Stomach (tissue), 9 donors: Measurements from ENCODE around the gene VIPR2. TPM values are rescaled to one million over a fixed set of nuclear protein-coding genes. Genes with fewer than 3 reads are reported as not detected.
A peak's percentile ranks its signal among the peaks of the same experiment; 100 is the strongest.

Source experiments
- DNase-seq, 2 donors: peaks; one replicate each; pipeline versions ENCODE4 v3.0.0 to v3.0.0-alpha.2; 2013 to 2019
- H3K27ac ChIP-seq, 5 donors: fragments of 200-600 bp in 4 of 5; sonication (generic) in 4 of 5; one replicate each; pipeline ENCODE4 v1.5.1; 2013 to 2019; ENCODE audit warnings: mild to moderate bottlenecking in 1 of 5, moderate library complexity in 1 of 5
- H3K27me3 ChIP-seq, 3 donors: fragments of 200-600 bp; sonication (generic); one replicate each; pipeline ENCODE4 v1.5.1; 2017 to 2019; ENCODE audit warnings: mixed run types in 1 of 3
- H3K36me3 ChIP-seq, 4 donors: fragments of 200-600 bp; sonication (generic); 1 replicate in 3 of 4; 2 replicates in 1 of 4; pipeline ENCODE4 v1.5.1; 2016 to 2019
- H3K4me1 ChIP-seq, 4 donors: fragments of 200-600 bp; sonication (generic); one replicate each; pipeline ENCODE4 v1.5.1; 2016 to 2019
- H3K4me3 ChIP-seq, 4 donors: fragments of 200-600 bp; sonication (generic) in 3 of 4; one replicate each; pipeline ENCODE4 v1.5.1; 2016 to 2019; ENCODE audit warnings: mild to moderate bottlenecking in 1 of 4
- H3K9me3 ChIP-seq, 4 donors: fragments of 200-600 bp; sonication (generic); one replicate each; pipeline ENCODE4 v1.5.1; 2016 to 2019
- EP300 ChIP-seq: sonication (generic); formaldehyde crosslinking; IDR thresholded peaks from one replicate; pipeline ENCODE4 v1.6.1; 2017; ENCODE audit warnings: antibody characterized with exemption
- POLR2A ChIP-seq, 4 donors: fragments of 450-650 bp; IDR thresholded peaks; one replicate each; pipeline ENCODE4 v1.6.1; 2016; ENCODE audit warnings: antibody characterized with exemption in 4 of 4, control low read depth in 2 of 4, mild to moderate bottlenecking in 1 of 4, moderate library complexity in 1 of 4
- POLR2AphosphoS5 ChIP-seq, 3 donors: sonication (generic); formaldehyde crosslinking; IDR thresholded peaks; one replicate each; pipeline ENCODE4 v1.6.1; 2016; ENCODE audit warnings: antibody characterized with exemption in 3 of 3
- WGBS, 5 donors: extraction: QIAGEN DNeasy Blood & Tissue Kit in 3 of 5; methylation state at CpG; one replicate each; pipeline versions ENCODE4 v1.1.5 to v1.1.7; 2013 to 2018; 5-methylcytosine and 5-hydroxymethylcytosine counted together
- intact Hi-C: fragments of 100-400 bp; cut with DNase I; formaldehyde crosslinking; loops from one replicate; pipeline ENCODE4 v1.15.1; 2023; ENCODE audit warnings: low total_unique reads
- polyA plus RNA-seq, 3 donors: library from polyadenylated mRNA; stranded (reverse); fragments of 200-250 nt; gene quantifications; one replicate each; pipeline ENCODE4 v1.2.3, GENCODE V29; 2013
- total RNA-seq, 5 donors: library from RNA; depleted of rRNA; stranded (reverse); fragments of >200 nt; gene quantifications; one replicate each; pipeline versions ENCODE4 v1.1.0 to v1.2.3, GENCODE V29; 2014 to 2016
- TF ChIP-seq, protein P1 (sequence below), 7 experiments: fragments of 450-650 bp in 4 of 7; fragments of 200-600 bp in 3 of 7; sonication (generic) in 3 of 7; IDR thresholded peaks; one replicate each; pipeline ENCODE4 v1.5.1; 2016 to 2019; ENCODE audit warnings: antibody characterized with exemption in 7 of 7, control low read depth in 2 of 7, mild to moderate bottlenecking in 1 of 7
- donor health status: healthy with polysubstance abuse.
- donor health status: Bipolar disorder and iron deficiency.
- donor health status: healthy.

Gene VIPR2
- total and polyA plus RNA-seq, 8 donors: 1.2 to 25.4 (median 4.6) TPM

DNA sequence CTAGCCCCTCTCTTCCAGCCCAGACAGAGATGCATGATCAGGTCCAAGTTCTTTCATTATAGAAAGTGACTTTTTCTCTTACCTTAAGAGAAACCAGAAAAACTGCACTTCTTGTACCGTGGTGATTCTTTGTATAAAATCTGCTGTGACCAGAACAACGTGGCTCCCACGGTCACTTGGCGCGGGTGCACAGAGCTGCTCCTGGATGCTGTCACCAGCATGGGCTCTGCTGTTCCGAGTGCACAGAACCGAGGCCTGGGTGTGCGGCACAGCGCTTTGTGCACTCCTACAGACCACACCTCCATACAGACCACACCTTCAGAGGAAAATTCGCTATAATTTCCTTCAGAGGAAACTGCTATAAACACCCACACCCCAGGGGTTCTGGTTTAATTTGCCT lies 26.0 kb downstream of the VIPR2 start:
- DNase-seq: no peak
- TF ChIP-seq EP300 (no peak), POLR2AphosphoS5 (IDR thresholded peaks at IDR 0.05) (no peak), POLR2A (IDR thresholded peaks at IDR 0.05) (no peak)
- no peak overlapping the region for H3K27ac ChIP-seq
- WGBS, 5 donors: 83 to 87% (median 84%) methylated on average over 10 of the region's 10 CpGs
- H3K36me3 ChIP-seq: peaks cover 0 to 8% (median 3%) of the 10 kb centered on the region in 4 donors
- no peaks in the 10 kb centered on the region for H3K27me3 ChIP-seq
- H3K4me1 ChIP-seq: peaks cover 0 to 29% (median 14%) of the 10 kb centered on the region in 4 donors
- intact Hi-C loops: no loop called here
- H3K4me3 ChIP-seq: no peak overlapping the region
- no peaks in the 10 kb centered on the region for H3K9me3 ChIP-seq

DNA sequence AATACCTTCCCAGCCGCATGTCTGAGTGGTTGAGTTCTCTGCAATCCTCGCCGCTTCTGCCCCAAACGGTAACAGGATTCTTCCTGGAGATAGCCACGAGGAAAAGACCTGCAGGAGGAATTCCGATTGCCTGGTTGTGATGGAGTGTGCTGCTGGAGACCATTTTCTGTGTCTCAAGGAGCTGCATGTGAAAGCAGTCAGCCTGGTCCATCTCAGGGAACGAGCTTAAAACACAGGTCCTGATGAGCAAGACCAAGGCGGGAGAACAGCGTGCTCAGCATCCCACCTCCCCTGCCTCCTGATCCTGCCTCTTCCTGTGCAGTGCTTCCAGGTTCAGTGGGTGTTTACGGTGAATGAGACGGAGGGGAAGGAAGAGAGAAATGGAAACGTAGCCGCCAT lies 26.5 kb downstream of the VIPR2 start:
- WGBS, 5 donors: 71 to 84% (median 78%) methylated on average over 7 to 13 of the region's 13 CpGs
- no peak for DNase-seq
- intact Hi-C loops: no loop called here
- Histone ChIP-seq H3K27ac (no peak overlapping the region), H3K9me3 (no peaks in the 10 kb centered on the region), H3K27me3 (peaks cover 0 to 3% (median 0%) of the 10 kb centered on the region in 3 donors), H3K4me3 (no peak overlapping the region), H3K36me3 (peaks cover 0 to 8% (median 3%) of the 10 kb centered on the region in 4 donors), H3K4me1 (peaks cover 0 to 30% (median 14%) of the 10 kb centered on the region in 4 donors)
- no peak for TF ChIP-seq EP300
- TF ChIP-seq POLR2AphosphoS5 (IDR thresholded peaks at IDR 0.05): no peak
- TF ChIP-seq, protein P1, sequence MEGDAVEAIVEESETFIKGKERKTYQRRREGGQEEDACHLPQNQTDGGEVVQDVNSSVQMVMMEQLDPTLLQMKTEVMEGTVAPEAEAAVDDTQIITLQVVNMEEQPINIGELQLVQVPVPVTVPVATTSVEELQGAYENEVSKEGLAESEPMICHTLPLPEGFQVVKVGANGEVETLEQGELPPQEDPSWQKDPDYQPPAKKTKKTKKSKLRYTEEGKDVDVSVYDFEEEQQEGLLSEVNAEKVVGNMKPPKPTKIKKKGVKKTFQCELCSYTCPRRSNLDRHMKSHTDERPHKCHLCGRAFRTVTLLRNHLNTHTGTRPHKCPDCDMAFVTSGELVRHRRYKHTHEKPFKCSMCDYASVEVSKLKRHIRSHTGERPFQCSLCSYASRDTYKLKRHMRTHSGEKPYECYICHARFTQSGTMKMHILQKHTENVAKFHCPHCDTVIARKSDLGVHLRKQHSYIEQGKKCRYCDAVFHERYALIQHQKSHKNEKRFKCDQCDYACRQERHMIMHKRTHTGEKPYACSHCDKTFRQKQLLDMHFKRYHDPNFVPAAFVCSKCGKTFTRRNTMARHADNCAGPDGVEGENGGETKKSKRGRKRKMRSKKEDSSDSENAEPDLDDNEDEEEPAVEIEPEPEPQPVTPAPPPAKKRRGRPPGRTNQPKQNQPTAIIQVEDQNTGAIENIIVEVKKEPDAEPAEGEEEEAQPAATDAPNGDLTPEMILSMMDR (IDR thresholded peaks at IDR 0.05): no peak
- TF ChIP-seq POLR2A (IDR thresholded peaks at IDR 0.05): no peak

DNA sequence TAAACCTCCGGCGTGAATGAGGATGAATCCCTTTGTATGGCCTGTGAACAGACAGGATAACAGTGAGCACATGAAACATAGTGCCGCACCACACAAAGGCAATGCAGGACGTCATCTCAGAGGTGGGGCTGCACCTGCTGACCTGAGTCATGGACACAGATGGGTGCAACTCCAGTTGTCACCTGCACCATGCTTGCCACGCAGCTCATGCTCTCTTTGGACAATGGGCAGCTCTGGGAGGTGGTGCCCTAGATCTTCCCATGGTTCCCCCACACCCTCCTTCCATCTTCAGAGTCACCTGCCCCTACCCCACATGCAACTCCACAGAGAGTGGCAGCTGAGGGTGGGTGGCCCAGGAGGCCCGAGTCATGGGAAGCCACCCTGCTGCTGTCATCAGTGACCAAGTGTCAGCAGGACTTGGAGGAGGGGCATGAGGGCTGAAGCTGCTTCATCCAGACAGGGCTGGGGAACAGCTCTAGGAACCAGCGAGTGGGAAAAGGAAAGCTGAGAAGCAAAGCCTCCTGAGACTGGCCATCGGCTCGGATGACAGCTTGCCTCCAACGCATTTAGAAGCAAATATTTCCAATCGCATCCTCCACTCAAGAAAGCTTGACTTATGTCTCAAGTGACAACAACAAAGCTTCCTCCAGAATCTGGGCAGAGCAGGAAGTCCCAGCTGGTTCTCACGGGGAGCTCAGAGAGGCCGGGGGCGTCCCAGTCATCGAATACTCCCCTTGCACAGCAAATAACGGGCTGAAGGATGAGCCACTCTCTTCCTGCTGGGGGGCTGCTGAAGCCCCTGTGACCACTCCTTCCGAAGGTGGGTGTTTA lies 27.1 kb downstream of the VIPR2 start:
- H3K27ac ChIP-seq: no peak overlapping the region
- intact Hi-C loops: no loop called here

DNA sequence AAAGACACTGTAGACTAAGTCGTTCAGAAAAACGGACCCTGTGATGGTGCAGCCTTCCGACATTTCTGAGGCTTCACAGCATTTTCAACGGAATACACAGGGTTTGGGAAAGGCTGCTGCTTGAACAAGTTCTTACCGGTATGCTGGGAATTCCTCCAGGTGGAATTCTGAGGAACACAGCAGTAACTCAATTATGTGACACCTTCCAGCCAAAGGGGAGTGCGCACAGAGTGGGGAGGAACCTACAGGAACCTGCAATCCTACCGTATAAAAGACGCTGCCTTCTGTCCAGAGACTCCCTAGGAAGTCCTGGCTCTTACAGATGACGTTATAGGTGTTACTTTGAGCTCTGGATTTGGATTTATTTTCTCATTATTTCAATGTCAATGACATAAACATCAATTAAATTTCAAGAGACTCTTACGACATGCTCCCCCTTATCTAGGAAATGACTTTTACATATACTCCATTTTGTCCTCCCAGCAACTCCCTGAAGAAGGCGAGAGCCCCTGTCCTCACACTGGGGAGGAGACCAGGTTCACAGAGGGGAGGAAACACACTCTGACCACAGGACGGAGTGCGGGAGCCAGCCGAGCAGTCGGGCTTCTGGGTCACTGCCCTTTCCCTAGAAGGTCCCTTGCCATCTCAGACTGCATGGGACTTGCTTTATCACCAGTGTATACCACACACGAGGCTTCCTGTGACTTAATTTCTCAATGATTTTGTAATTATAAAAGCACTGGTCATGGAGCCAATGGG lies 27.9 kb downstream of the VIPR2 start:
- Histone ChIP-seq H3K9me3 (no peaks in the 10 kb centered on the region), H3K27me3 (peaks cover 0 to 14% (median 9%) of the 10 kb centered on the region in 3 donors), H3K36me3 (peaks cover 0 to 8% (median 3%) of the 10 kb centered on the region in 4 donors), H3K4me1 (peaks cover 0 to 30% (median 14%) of the 10 kb centered on the region in 4 donors), H3K4me3 (no peak overlapping the region), H3K27ac (no peak overlapping the region)
- peak in 1 of 2 donors; percentile 29 for DNase-seq
- WGBS, 5 donors: 76 to 84% (median 80%) methylated on average over 16 of the region's 16 CpGs
- no peak for TF ChIP-seq POLR2A (IDR thresholded peaks at IDR 0.05)
- TF ChIP-seq, protein P1 (IDR thresholded peaks at IDR 0.05): no peak
- no peak for TF ChIP-seq EP300
- no peak for TF ChIP-seq POLR2AphosphoS5 (IDR thresholded peaks at IDR 0.05)
- intact Hi-C loops: no loop called here

More for the DNA sequence above, 27.1 kb downstream of the VIPR2 start:
- Histone ChIP-seq H3K36me3 (peaks cover 0 to 8% (median 3%) of the 10 kb centered on the region in 4 donors), H3K4me1 (peaks cover 0 to 30% (median 14%) of the 10 kb centered on the region in 4 donors), H3K27me3 (peaks cover 0 to 9% (median 4%) of the 10 kb centered on the region in 3 donors), H3K9me3 (no peaks in the 10 kb centered on the region), H3K4me3 (no peak overlapping the region)
- no peak for TF ChIP-seq EP300
- no peak for TF ChIP-seq POLR2AphosphoS5 (IDR thresholded peaks at IDR 0.05)
- TF ChIP-seq, protein P1 (IDR thresholded peaks at IDR 0.05): no peak
- TF ChIP-seq POLR2A (IDR thresholded peaks at IDR 0.05): no peak
- no peak for DNase-seq
- 65 to 72% (median 70%) methylated on average over 9 to 17 of the region's 17 CpGs for WGBS, 5 donors
